ENCODE results near the gene BCHE.

Gene BCHE

GRCh38 chr3:165852711-165853110, 15.5 kb upstream of the BCHE start:
- no peaks in the 10 kb centered on the region for H3K36me3 ChIP-seq
- H3K27me3 ChIP-seq = no peaks in the 10 kb centered on the region
- H3K4me3 ChIP-seq (ENCODE audit: low read depth, low read length) = no peak overlapping the region
- no peaks in the 10 kb centered on the region for H3K9me3 ChIP-seq
- no peaks in the 10 kb centered on the region for H3K4me1 ChIP-seq
- no peak for TF ChIP-seq CTCF (IDR thresholded peaks at IDR 0.05; ENCODE audit: low read depth, low read length)
- DNase-seq = no peak

GRCh38 chr3:165852191-165852590, 15.0 kb upstream of the BCHE start:
- DNase-seq = no peak

GRCh38 chr3:165846056-165846455, 8.8 kb upstream of the BCHE start:
- Histone ChIP-seq H3K9me3 (no peaks in the 10 kb centered on the region), H3K36me3 (no peaks in the 10 kb centered on the region), H3K4me1 (no peaks in the 10 kb centered on the region), H3K4me3 (ENCODE audit: low read depth, low read length) (no peak overlapping the region), H3K27me3 (no peaks in the 10 kb centered on the region)
- no peak for TF ChIP-seq CTCF (IDR thresholded peaks at IDR 0.05; ENCODE audit: low read depth, low read length)
- no peak for DNase-seq

More at GRCh38 chr3:165852191-165852590, 15.0 kb upstream of the BCHE start:
- no peak for TF ChIP-seq CTCF (IDR thresholded peaks at IDR 0.05; ENCODE audit: low read depth, low read length)
- no peaks in the 10 kb centered on the region for H3K4me1 ChIP-seq
- no peak overlapping the region for H3K4me3 ChIP-seq (ENCODE audit: low read depth, low read length)
- no peaks in the 10 kb centered on the region for H3K9me3 ChIP-seq
- no peaks in the 10 kb centered on the region for H3K36me3 ChIP-seq
- H3K27me3 ChIP-seq = no peaks in the 10 kb centered on the region

- no peak for TF ChIP-seq CTCF (IDR thresholded peaks at IDR 0.05; ENCODE audit: low read depth, low read length)
- Histone ChIP-seq H3K4me1 (peaks cover 4% of the 10 kb centered on the region; the same call in 1 of the 2 replicates), H3K36me3 (no peaks in the 10 kb centered on the region), H3K9me3 (no peaks in the 10 kb centered on the region), H3K4me3 (ENCODE audit: low read depth, low read length) (no peak overlapping the region), H3K27me3 (no peaks in the 10 kb centered on the region)
- DNase-seq = no peak
These were observed 2.3 kb upstream of the BCHE start for GRCh38 chr3:165839296-165840076.

GRCh38 chr3:165837801-165838200, 578 bp upstream of the BCHE start:
- no peak for DNase-seq
- H3K4me1 ChIP-seq = peaks cover 4% of the 10 kb centered on the region; the same call in 1 of the 2 replicates
- H3K36me3 ChIP-seq = no peaks in the 10 kb centered on the region; the same call in 1 of the 2 replicates
- no peaks in the 10 kb centered on the region for H3K27me3 ChIP-seq
- no peak overlapping the region for H3K4me3 ChIP-seq (ENCODE audit: low read depth, low read length)
- H3K9me3 ChIP-seq = no peaks in the 10 kb centered on the region
- no peak for TF ChIP-seq CTCF (IDR thresholded peaks at IDR 0.05; ENCODE audit: low read depth, low read length)

- Histone ChIP-seq H3K36me3 (no peaks in the 10 kb centered on the region; the same call in 1 of the 2 replicates), H3K4me3 (ENCODE audit: low read depth, low read length) (peak overlapping the region; percentile 88), H3K27me3 (no peaks in the 10 kb centered on the region), H3K4me1 (peaks cover 4% of the 10 kb centered on the region; the same call in 1 of the 2 replicates), H3K9me3 (no peaks in the 10 kb centered on the region)
- no peak for TF ChIP-seq CTCF (IDR thresholded peaks at IDR 0.05; ENCODE audit: low read depth, low read length)
- no peak for DNase-seq
These were observed 1.8 kb downstream of the BCHE start for GRCh38 chr3:165835431-165835830.
